GM21447 (cell line): Measurements from ENCODE around the gene NEB.

Experiments
- ATAC-seq: cut with Tn5 transposase; IDR thresholded peaks from one replicate; pipeline ENCODE4 v1.9.1; 2021; ENCODE audit not compliant: unreplicated experiment

The NEB gene

DNA sequence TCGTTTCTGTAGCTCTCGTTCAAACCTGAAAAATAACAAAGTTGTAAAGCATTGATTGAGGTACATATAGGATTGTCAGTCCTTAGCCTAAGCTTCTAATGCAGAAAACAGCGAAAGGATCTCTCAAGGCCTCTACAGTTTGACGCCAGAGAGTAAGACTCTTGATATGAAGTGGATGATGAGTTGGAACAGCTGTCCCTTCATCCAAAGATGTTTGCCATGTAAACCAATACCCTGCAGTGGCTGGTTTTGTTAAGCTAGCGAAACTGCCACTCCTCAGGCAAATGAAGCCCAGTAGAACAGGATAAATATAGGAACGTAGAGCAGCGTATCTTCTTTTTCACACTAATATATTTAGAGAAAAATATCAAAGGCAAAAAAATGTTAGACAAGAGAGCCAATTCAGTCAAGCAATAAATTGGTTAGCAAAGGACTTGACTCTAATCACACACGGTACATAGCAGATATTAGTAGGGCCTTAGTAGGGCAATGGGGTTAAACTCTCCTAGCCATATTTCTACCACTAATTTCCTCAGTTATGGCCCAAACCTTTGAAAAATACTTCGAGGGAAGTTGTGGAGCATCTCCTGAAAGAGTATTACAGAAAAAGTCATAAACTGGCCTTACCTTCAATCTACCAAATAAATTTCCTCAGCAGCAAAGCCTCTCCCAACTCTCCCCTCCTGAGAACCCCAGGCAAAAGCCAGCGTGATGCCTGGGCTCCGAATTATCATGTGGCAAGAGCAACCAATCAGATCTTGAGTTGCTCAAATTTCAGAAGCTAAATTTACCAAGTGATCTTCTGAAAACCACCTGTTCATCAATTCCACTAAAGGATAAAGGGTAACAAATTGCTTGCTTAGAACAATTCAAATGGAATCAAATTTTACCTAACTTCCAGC lies at the start of gene NEB:
NEB (minus strand) TSS at position 706 of the 902 bp plus-strand sequence. CDS start 1,320 bp downstream, outside the sequence.
- ATAC-seq: no peak

GRCh38 chr2:151783133-151783520 lies 48.9 kb upstream of the NEB start:
- no peak for ATAC-seq

DNA sequence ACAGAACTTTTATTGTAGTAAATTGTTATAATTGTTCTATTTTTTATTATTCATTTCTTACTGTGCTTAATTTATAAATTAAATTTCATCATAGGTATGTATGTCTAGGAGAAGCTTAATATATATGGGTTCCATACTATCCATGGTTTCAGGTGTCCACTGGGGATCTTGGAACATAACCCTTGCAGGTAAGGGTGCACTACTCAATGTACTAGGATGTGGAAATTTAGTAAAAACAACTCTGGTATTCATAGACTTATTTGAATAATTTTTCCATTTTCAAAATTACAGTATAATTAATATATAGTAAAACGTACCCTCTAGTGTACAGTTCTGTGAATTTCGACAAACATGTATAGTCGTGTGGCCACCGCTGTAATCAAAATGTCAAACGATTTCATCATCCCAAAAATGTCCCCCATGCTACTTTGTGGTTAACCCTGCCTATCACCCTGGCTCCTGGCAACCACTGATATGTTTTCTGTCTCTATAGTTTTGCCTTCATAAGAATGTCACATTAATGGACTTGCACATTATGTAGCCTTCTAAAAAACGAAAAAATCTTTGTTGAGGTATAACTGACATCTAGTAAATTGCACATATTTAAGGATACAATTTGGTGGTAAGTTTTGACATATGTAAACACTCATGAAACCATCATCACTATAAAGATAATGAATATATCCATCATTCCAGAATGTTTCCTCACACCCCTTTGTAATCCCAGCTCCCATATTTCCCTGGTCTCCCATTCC lies 48.3 kb upstream of the NEB start:
- no peak for ATAC-seq

DNA sequence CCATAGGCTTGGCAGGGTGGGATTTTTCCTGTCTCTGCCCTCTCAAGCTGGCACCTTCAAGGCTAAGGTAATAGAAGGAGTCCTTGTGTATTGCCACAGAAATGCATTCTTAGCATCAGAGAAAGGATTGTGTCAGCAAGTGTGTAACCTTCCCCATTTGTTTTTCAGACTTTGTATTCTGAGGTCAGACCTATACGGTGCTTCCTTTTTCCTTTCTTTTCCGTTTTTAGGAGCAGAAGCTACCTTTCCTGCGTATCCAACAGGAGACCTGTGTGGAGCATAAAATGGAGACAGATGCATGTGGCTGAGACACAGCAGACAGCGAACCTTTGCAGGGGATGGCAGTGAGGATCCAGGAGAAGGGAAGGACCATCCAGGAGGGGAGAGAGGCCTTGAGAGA lies 47.4 kb upstream of the NEB start:
- no peak for ATAC-seq

DNA sequence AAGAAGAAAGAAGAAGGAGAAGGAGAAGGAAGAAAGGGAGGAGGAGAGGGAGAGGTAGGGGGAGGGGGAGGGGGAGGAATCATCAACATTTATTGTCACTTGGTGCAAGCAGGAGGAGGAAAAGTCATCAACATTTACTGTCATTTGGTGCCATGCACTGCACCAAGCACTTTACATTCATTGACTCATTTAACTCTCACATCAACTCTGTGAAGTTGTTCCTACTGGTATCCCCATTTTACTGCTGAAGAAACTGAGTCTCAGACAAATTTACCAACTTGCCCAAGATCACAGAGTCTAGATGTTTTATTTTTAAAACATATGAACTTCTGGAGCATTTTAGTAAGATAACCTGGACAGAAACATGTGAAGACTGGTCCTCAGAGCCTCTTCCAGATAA lies 46.7 kb upstream of the NEB start:
- ATAC-seq: no peak

GRCh38 chr2:151777935-151778334 lies 43.7 kb upstream of the NEB start:
- no peak for ATAC-seq

GRCh38 chr2:151777487-151777886 lies 43.2 kb upstream of the NEB start:
- no peak for ATAC-seq

- ATAC-seq: no peak
Observed at GRCh38 chr2:151776367-151776766, 42.1 kb upstream of the NEB start.

GRCh38 chr2:151775057-151775740 lies 40.9 kb upstream of the NEB start:
- ATAC-seq: no peak

DNA sequence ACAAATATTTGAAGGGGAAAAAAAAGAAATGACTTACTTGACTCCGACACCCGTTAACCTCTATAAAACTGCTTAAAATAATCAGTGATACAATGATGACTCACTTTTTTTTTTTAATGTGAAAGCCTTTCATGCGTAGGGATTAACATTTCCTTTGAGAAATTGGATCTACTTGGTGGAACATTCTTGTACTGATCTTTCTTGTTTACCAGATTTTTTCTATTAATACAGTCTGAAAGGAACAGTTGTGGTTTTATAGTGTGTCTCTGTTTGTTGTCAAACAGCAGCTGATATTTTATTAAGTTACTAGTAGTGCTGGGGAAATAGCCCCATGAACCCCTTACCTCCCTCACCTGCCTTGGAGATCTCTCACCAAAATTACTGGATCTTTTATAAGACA lies 40.2 kb upstream of the NEB start:
- ATAC-seq: no peak

DNA sequence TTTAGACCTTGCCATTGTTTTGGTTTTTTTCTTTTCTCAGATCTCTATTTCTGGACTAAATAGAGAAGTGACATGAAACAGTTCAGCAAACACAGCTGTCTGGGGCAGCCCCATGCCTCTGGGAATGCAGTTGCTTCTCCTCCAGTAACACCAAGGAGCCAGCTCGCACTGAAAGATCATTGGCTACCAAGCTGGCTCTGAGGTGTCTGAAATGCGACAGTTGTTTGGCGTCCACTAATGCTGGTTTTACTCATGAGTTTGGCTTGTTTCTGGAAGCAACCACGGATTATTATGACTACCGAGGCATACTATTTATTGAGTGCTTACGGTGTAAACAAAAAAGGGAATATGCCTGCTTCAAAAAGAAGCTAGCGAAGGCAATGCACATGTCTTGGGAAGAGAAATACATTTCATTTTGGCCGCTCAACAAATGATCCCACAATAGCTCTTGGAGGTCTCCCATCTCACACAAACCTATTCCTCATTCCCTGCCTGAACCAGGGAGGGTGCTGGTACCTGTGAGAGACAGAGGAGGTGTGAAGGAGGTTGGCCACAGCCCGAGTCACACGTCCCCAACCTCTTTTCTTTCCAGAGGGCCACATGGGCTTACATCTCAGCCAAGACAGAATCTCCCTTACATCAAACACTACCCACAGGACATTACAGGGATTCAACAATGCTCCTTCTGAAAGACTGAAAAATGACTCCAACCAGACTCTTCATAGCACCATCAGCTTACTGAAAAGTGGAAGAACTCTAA lies 37.5 kb upstream of the NEB start:
- peak; percentile 96 for ATAC-seq

- peak; percentile 9 for ATAC-seq
Observed at GRCh38 chr2:151770995-151771394, 36.7 kb upstream of the NEB start.

DNA sequence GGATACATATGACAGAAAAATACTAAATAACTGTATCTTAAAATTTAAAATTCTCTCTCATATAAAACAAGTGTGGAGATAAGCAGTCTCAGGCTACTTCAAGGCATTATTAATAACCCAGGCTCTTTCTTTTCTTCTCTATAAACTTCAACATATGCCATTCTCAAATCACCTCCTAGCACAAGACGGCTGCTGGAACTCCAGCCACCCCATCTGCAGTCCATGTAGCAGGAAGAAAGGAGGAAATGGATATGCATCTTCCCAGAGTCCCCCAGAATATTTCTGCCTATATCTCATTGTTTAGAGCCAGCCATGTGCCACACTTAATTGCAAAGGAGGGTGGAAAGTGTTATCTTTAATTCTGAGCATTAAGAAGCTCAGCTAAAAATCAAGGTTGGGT lies 35.3 kb upstream of the NEB start:
- ATAC-seq: no peak

- no peak for ATAC-seq
Observed at GRCh38 chr2:151767536-151767935, 33.3 kb upstream of the NEB start.

GRCh38 chr2:151766437-151767153 lies 32.3 kb upstream of the NEB start:
- ATAC-seq: peak; percentile 51

DNA sequence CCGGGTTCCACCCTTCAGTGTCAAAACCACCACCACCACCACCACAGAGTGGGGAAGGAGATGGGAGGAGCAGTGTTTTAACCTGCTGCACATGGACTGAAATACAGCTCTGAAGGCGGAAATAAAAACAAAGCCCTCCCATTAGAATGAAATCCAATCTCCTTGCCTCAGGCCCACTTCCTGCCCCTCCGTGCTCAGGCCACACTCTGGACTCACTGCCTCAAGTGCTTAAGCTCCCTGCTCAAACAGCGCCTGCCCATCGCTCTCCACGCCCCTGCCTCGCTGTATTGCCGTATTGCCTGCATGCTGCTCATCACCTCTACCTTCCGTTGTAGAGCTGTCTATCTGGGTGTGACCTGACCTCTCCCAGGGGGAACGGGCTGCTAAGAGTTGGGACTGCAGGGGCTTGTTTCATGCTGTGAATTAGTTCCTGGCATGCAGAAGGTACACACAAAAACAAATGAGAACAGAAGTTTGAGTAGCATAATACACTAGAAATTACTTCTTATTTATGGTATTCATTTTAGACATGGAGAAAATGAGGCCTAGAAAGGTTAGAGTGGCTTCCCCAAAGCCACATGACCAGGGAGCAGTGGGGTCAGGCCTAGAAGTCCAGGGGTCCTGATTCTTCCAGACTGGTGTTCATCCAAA lies 31.6 kb upstream of the NEB start:
- no peak for ATAC-seq

DNA sequence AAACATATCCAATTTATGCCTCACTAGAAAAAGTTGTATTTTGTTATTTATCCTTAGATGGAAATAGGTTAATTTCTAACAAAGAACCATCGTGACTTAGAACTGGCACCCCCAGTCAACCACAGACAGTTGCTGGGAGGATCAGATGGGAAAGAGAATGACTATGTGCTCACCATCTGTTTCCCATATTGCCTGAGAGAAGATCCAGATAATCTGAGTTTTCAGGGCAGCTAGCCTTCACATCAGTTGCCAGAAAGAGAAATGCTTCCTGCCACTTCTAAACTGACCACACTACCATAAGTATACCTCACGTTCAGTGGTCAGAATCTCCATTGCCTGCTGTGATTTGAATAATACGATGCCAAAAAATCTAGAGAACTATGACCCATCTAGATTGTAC lies 28.4 kb upstream of the NEB start:
- no peak for ATAC-seq

DNA sequence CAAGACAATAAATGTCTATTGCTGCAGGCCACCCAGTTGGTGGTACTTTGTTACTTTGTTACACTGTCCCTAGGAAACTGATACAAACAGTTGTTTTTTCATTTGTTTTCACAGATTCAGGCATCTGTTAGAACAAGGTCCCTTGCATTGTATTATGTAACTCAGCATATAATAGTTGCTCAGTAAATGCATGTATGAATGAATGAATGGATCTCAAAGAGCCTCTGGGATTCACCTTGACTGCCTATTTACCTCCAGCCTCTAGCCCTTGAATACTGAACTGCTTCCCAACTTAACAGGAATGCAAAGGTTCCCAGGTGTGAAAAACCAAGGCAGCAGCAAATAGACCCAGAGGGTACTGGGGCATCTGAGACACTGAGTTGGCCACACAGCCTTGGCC lies 27.4 kb upstream of the NEB start:
- ATAC-seq: no peak

DNA sequence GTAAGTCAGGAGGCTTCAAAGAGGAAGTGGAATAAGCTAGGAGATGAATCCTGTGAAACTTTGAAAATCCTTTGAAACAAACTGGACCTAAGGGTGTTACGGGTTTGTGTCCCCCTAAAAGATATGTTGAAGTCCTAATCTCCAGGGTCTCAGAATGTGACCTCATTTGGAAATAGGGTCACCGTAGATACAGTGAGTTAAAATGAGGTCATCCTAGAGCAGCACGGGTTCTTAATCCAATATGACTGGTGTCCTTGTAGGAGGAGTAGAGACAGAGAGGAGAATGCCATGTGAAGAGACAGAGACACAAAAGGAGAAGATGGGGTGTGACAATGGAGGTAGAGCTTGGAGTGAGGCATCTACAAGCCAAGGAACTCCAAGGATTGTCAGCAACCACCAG lies 26.9 kb upstream of the NEB start:
- ATAC-seq: no peak

- ATAC-seq: no peak
Observed at GRCh38 chr2:151760139-151760650, 25.9 kb upstream of the NEB start.
